Prostate gland (tissue), 2 donors: Measurements from ENCODE around the gene KDM4B. TPM values are rescaled to one million over a fixed set of nuclear protein-coding genes. Genes with fewer than 3 reads are reported as not detected.

ENCODE experiments used
- DNase-seq: peaks from one replicate; pipeline ENCODE4 v3.0.0-alpha.2; 2019; ENCODE audit warnings: low spot score
- H3K27ac ChIP-seq, 2 donors: fragments of 200-600 bp; sonication (generic); 2 replicates each; pipeline ENCODE4 v1.5.1; 2017 to 2019
- H3K27me3 ChIP-seq: fragments of 200-600 bp; sonication (generic); replicated peaks from 2 replicates; pipeline ENCODE4 v1.5.1; 2019; ENCODE audit not compliant: insufficient read depth
- H3K36me3 ChIP-seq, 2 donors: fragments of 200-600 bp; sonication (generic); 1 replicate in 1 of 2; 2 replicates in 1 of 2; pipeline versions ENCODE4 v1.5.1 to v1.8.1; 2017 to 2019
- H3K4me1 ChIP-seq: fragments of 200-600 bp; sonication (generic); replicated peaks from 2 replicates; pipeline ENCODE4 v1.5.1; 2019
- H3K4me3 ChIP-seq, 2 donors: fragments of 200-600 bp; sonication (generic); 2 replicates each; pipeline ENCODE4 v1.5.1; 2017 to 2019
- H3K9me3 ChIP-seq: fragments of 200-600 bp; sonication (generic); 2 replicates; pipeline ENCODE4 v1.5.1; 2017
- POLR2A ChIP-seq: fragments of 450-650 bp; IDR thresholded peaks from one replicate; pipeline ENCODE4 v1.6.1; 2016; ENCODE audit warnings: antibody characterized with exemption, mild to moderate bottlenecking
- POLR2AphosphoS5 ChIP-seq: sonication (generic); formaldehyde crosslinking; IDR thresholded peaks from one replicate; pipeline ENCODE4 v1.6.1; 2017; ENCODE audit warnings: antibody characterized with exemption
- WGBS: methylation state at CpG from one replicate; pipeline ENCODE4 v1.1.5; 2018; 5-methylcytosine and 5-hydroxymethylcytosine counted together
- intact Hi-C: fragments of 100-400 bp; cut with DNase I; formaldehyde crosslinking; loops from one replicate; pipeline ENCODE4 v1.14.2; 2022
- total RNA-seq, 2 donors: library from RNA; depleted of rRNA; stranded (reverse); fragments of >200 nt; gene quantifications; one replicate each; pipeline ENCODE4 v1.1.0, GENCODE V29; 2016
- TF ChIP-seq, protein P1 (sequence below), 4 experiments: fragments of 200-600 bp in 2 of 4; fragments of 450-650 bp in 2 of 4; sonication (generic) in 2 of 4; IDR thresholded peaks; 1 replicate in 3 of 4; 2 replicates in 1 of 4; pipeline ENCODE4 v1.5.1; 2016 to 2019; ENCODE audit warnings: antibody characterized with exemption in 4 of 4, mild to moderate bottlenecking in 2 of 4, moderate library complexity in 2 of 4

The KDM4B gene
- total RNA-seq, 2 donors from 2014 or later: 74.6 to 136 TPM

GRCh38 chr19:5038631-5039271 lies 69.8 kb downstream of the KDM4B start:
- no peak for TF ChIP-seq POLR2A
- TF ChIP-seq POLR2AphosphoS5: no peak
- TF ChIP-seq, protein P1, sequence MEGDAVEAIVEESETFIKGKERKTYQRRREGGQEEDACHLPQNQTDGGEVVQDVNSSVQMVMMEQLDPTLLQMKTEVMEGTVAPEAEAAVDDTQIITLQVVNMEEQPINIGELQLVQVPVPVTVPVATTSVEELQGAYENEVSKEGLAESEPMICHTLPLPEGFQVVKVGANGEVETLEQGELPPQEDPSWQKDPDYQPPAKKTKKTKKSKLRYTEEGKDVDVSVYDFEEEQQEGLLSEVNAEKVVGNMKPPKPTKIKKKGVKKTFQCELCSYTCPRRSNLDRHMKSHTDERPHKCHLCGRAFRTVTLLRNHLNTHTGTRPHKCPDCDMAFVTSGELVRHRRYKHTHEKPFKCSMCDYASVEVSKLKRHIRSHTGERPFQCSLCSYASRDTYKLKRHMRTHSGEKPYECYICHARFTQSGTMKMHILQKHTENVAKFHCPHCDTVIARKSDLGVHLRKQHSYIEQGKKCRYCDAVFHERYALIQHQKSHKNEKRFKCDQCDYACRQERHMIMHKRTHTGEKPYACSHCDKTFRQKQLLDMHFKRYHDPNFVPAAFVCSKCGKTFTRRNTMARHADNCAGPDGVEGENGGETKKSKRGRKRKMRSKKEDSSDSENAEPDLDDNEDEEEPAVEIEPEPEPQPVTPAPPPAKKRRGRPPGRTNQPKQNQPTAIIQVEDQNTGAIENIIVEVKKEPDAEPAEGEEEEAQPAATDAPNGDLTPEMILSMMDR (IDR thresholded peaks at IDR 0.05): peak in 3 of 4 experiments; percentile 33 to 68 (median 63)
- 62% methylated on average over 13 of the region's 14 CpGs for WGBS
- Histone ChIP-seq H3K27me3 (no peaks in the 10 kb centered on the region), H3K36me3 (peaks cover 4 to 12% of the 10 kb centered on the region in 2 donors), H3K27ac (peak overlapping the region; percentile 58 to 71), H3K4me1 (peaks cover 37% of the 10 kb centered on the region), H3K9me3 (no peaks in the 10 kb centered on the region), H3K4me3 (no peak overlapping the region)
- DNase-seq: no peak
- intact Hi-C loops: no loop called here

- Histone ChIP-seq H3K4me1 (peaks cover 31% of the 10 kb centered on the region), H3K4me3 (no peak overlapping the region), H3K9me3 (no peaks in the 10 kb centered on the region), H3K27ac (no peak overlapping the region), H3K27me3 (no peaks in the 10 kb centered on the region), H3K36me3 (peaks cover 4 to 12% of the 10 kb centered on the region in 2 donors)
- intact Hi-C loops: no loop called here
- WGBS: 95% methylated on average over 43 of the region's 43 CpGs
- no peak for DNase-seq
- no peak for TF ChIP-seq POLR2AphosphoS5
- TF ChIP-seq, protein P1 (IDR thresholded peaks at IDR 0.05): no peak
- no peak for TF ChIP-seq POLR2A
Observed at GRCh38 chr19:5039642-5040543, 71.0 kb downstream of the KDM4B start.

- H3K27me3 ChIP-seq: no peaks in the 10 kb centered on the region
- intact Hi-C loops: no loop called here
- 93% methylated on average over 28 of the region's 28 CpGs for WGBS
- no peak overlapping the region for H3K4me3 ChIP-seq
- no peak overlapping the region for H3K27ac ChIP-seq
- peaks cover 27% of the 10 kb centered on the region for H3K4me1 ChIP-seq
- H3K36me3 ChIP-seq: peaks cover 4 to 12% of the 10 kb centered on the region in 2 donors
- DNase-seq: no peak
- no peak for TF ChIP-seq POLR2AphosphoS5
- TF ChIP-seq, protein P1 (IDR thresholded peaks at IDR 0.05): no peak
- TF ChIP-seq POLR2A: no peak
- no peaks in the 10 kb centered on the region for H3K9me3 ChIP-seq
Observed at GRCh38 chr19:5040544-5041167, 71.7 kb downstream of the KDM4B start.

GRCh38 chr19:5041168-5041912 lies 72.4 kb downstream of the KDM4B start:
- WGBS: 70% methylated on average over 29 of the region's 29 CpGs
- TF ChIP-seq, protein P1 (IDR thresholded peaks at IDR 0.05): no peak
- TF ChIP-seq POLR2AphosphoS5 (no peak), POLR2A (no peak)
- intact Hi-C loops: no loop called here
- no peak overlapping the region for H3K4me3 ChIP-seq
- H3K36me3 ChIP-seq: peaks cover 4 to 12% of the 10 kb centered on the region in 2 donors
- DNase-seq: no peak
- H3K4me1 ChIP-seq: peaks cover 27% of the 10 kb centered on the region
- H3K9me3 ChIP-seq: no peaks in the 10 kb centered on the region
- H3K27ac ChIP-seq: no peak overlapping the region
- no peaks in the 10 kb centered on the region for H3K27me3 ChIP-seq
